Measurements from ENCODE around the gene CHPT1. TPM values are rescaled to one million over a fixed set of nuclear protein-coding genes. Genes with fewer than 3 reads are reported as not detected.
"Not testable (repeated sequence)": the region's sequence is repeated elsewhere in the genome, so short reads cannot be mapped to it uniquely, and the experiment has no call there.

The CHPT1 gene
- polyA plus RNA-seq, 1 donor from 2014 or later = 20.5 TPM

DNA sequence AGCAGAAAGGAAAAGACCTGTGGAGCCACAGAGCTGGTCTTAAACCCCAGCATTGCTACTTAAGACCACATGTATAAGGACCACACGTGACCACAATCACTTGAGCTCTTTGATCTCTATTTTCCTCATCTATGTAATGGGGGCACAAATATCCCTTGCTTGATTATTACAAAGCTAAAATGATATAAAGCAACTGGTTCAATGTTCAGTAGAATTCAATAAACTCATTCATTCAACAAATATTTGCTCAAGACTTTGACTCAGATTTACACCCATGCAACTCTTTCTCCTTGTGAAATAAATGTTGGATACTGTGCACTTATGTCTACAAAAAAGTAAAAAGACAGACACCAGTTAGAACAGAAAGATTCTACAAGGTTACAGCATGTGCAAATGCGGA is 21.9 kb upstream of the CHPT1 start:
- no peaks in the 10 kb centered on the region for H3K79me2 ChIP-seq (replicated peaks; ENCODE audit: insufficient read depth, low read length)
- H3K4me3 ChIP-seq (ENCODE audit: low read length) = no peak overlapping the region
- H3K9me3 ChIP-seq (ENCODE audit: low read length) = no peaks in the 10 kb centered on the region
- no peak overlapping the region for H3K27ac ChIP-seq (ENCODE audit: low read length)
- H3K27me3 ChIP-seq (ENCODE audit: insufficient read depth, low read depth, low read length) = no peaks in the 10 kb centered on the region
- TF ChIP-seq POLR2AphosphoS5 (IDR thresholded peaks at IDR 0.05) (no peak), TAF1 (IDR thresholded peaks at IDR 0.05; ENCODE audit: low read depth) (no peak), RAD21 (conservative IDR thresholded peaks at IDR 0.05) (no peak), MXI1 (conservative IDR thresholded peaks at IDR 0.05; ENCODE audit: poor library complexity, severe bottlenecking) (no peak), EZH2 (IDR thresholded peaks at IDR 0.05; ENCODE audit: borderline replicate concordance, insufficient read depth, low read length, poor library complexity, severe bottlenecking) (no peak), SMC3 (conservative IDR thresholded peaks at IDR 0.05; ENCODE audit: poor library complexity) (no peak), EP300 (conservative IDR thresholded peaks at IDR 0.05; ENCODE audit: poor library complexity, severe bottlenecking) (no peak)
- TF ChIP-seq, protein P1, sequence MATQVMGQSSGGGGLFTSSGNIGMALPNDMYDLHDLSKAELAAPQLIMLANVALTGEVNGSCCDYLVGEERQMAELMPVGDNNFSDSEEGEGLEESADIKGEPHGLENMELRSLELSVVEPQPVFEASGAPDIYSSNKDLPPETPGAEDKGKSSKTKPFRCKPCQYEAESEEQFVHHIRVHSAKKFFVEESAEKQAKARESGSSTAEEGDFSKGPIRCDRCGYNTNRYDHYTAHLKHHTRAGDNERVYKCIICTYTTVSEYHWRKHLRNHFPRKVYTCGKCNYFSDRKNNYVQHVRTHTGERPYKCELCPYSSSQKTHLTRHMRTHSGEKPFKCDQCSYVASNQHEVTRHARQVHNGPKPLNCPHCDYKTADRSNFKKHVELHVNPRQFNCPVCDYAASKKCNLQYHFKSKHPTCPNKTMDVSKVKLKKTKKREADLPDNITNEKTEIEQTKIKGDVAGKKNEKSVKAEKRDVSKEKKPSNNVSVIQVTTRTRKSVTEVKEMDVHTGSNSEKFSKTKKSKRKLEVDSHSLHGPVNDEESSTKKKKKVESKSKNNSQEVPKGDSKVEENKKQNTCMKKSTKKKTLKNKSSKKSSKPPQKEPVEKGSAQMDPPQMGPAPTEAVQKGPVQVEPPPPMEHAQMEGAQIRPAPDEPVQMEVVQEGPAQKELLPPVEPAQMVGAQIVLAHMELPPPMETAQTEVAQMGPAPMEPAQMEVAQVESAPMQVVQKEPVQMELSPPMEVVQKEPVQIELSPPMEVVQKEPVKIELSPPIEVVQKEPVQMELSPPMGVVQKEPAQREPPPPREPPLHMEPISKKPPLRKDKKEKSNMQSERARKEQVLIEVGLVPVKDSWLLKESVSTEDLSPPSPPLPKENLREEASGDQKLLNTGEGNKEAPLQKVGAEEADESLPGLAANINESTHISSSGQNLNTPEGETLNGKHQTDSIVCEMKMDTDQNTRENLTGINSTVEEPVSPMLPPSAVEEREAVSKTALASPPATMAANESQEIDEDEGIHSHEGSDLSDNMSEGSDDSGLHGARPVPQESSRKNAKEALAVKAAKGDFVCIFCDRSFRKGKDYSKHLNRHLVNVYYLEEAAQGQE (IDR thresholded peaks at IDR 0.05; ENCODE audit: borderline replicate concordance) = no peak
- TF ChIP-seq, protein P2, sequence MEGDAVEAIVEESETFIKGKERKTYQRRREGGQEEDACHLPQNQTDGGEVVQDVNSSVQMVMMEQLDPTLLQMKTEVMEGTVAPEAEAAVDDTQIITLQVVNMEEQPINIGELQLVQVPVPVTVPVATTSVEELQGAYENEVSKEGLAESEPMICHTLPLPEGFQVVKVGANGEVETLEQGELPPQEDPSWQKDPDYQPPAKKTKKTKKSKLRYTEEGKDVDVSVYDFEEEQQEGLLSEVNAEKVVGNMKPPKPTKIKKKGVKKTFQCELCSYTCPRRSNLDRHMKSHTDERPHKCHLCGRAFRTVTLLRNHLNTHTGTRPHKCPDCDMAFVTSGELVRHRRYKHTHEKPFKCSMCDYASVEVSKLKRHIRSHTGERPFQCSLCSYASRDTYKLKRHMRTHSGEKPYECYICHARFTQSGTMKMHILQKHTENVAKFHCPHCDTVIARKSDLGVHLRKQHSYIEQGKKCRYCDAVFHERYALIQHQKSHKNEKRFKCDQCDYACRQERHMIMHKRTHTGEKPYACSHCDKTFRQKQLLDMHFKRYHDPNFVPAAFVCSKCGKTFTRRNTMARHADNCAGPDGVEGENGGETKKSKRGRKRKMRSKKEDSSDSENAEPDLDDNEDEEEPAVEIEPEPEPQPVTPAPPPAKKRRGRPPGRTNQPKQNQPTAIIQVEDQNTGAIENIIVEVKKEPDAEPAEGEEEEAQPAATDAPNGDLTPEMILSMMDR (IDR thresholded peaks at IDR 0.05; ENCODE audit: poor library complexity, severe bottlenecking) = no peak
- no peak overlapping the region for H3K4me2 ChIP-seq (ENCODE audit: low read length)
- H2AFZ ChIP-seq (ENCODE audit: low read depth, low read length) = no peak overlapping the region
- H4K20me1 ChIP-seq (ENCODE audit: insufficient read depth) = no peaks in the 10 kb centered on the region
- no peaks in the 10 kb centered on the region for H3K36me3 ChIP-seq (ENCODE audit: insufficient read depth, low read length)
- H3K9ac ChIP-seq (ENCODE audit: low read length) = no peak overlapping the region
- H3F3A ChIP-seq (ENCODE audit: insufficient read depth, low read length, poor library complexity, severe bottlenecking) = no peaks in the 10 kb centered on the region
- no peaks in the 10 kb centered on the region for H3K9me2 ChIP-seq (ENCODE audit: insufficient read depth, low read length)

DNA sequence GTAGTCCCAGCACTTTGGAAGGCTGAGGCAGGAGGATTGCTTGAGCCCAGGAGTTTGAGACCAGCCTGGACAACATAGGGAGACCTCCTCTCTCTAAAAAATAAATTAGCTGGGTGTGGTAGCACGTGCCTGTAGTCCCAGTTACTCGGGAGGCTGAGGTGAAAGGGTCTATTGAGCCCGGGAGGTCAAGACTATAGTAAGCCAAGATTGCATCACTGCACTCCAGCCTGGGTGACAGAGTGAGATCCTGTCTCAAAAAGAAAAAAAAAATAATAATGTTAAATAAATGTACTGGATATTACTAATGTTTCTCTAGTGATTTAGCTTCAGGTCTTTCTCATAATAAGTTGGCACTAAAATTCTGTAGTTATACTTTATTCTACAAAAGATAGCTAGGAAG is 20.9 kb upstream of the CHPT1 start:
- H3K9me3 ChIP-seq (ENCODE audit: low read length); H3K9ac ChIP-seq (ENCODE audit: low read length); H3F3A ChIP-seq (ENCODE audit: insufficient read depth, low read length, poor library complexity, severe bottlenecking); H3K4me2 ChIP-seq (ENCODE audit: low read length); H3K9me2 ChIP-seq (ENCODE audit: insufficient read depth, low read length); H3K36me3 ChIP-seq (ENCODE audit: insufficient read depth, low read length); H2AFZ ChIP-seq (ENCODE audit: low read depth, low read length); H4K20me1 ChIP-seq (ENCODE audit: insufficient read depth); H3K27ac ChIP-seq (ENCODE audit: low read length); H3K27me3 ChIP-seq (ENCODE audit: insufficient read depth, low read depth, low read length); H3K4me3 ChIP-seq (ENCODE audit: low read length); H3K79me2 ChIP-seq (replicated peaks; ENCODE audit: insufficient read depth, low read length): not testable (repeated sequence)

DNA sequence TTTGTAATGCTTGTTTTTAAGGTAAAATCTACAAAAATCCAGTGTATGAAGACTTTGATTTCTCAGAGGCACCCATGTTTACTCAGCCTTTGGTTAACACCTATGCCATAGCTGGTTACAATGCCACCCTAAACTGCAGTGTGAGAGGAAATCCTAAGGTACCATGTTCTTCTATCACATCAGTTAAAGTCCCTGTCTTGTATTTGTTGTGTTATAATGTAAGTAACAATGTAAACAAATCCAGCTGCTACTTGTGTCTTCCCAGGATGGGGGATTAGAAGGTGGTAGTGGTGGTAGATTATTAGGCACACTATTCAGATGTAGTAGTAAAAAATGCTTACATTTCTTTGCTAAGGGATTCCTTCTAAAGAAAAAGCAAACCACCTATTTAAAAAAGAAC is 19.4 kb upstream of the CHPT1 start:
- Histone ChIP-seq H3K9me3 (ENCODE audit: low read length) (no peaks in the 10 kb centered on the region), H3K79me2 (replicated peaks; ENCODE audit: insufficient read depth, low read length) (no peaks in the 10 kb centered on the region), H2AFZ (ENCODE audit: low read depth, low read length) (no peak overlapping the region), H3K9me2 (ENCODE audit: insufficient read depth, low read length) (no peaks in the 10 kb centered on the region), H3K4me2 (ENCODE audit: low read length) (no peak overlapping the region), H3K27me3 (ENCODE audit: insufficient read depth, low read depth, low read length) (no peaks in the 10 kb centered on the region), H3K9ac (ENCODE audit: low read length) (no peak overlapping the region), H3K4me3 (ENCODE audit: low read length) (no peak overlapping the region), H3F3A (ENCODE audit: insufficient read depth, low read length, poor library complexity, severe bottlenecking) (no peaks in the 10 kb centered on the region), H3K27ac (ENCODE audit: low read length) (no peak overlapping the region), H3K36me3 (ENCODE audit: insufficient read depth, low read length) (no peaks in the 10 kb centered on the region), H4K20me1 (ENCODE audit: insufficient read depth) (no peaks in the 10 kb centered on the region)
- TF ChIP-seq TAF1 (IDR thresholded peaks at IDR 0.05; ENCODE audit: low read depth) (no peak), SMC3 (conservative IDR thresholded peaks at IDR 0.05; ENCODE audit: poor library complexity) (no peak)
